Thyroid gland (tissue), 4 donors: ENCODE results near the gene HNRNPL.

Source experiments
- CTCF ChIP-seq, 6 experiments: fragments of 200-600 bp in 3 of 6; fragments of 450-650 bp in 3 of 6; sonication (generic) in 3 of 6; IDR thresholded peaks; one replicate each; pipeline ENCODE4 v1.5.1; 2016 to 2019; ENCODE audit warnings: antibody characterized with exemption in 6 of 6, mild to moderate bottlenecking in 2 of 6, inconsistent platforms in 1 of 6, moderate library complexity in 1 of 6
- POLR2A ChIP-seq, 2 donors: fragments of 450-650 bp; IDR thresholded peaks; one replicate each; pipeline ENCODE4 v1.6.1; 2017; ENCODE audit warnings: antibody characterized with exemption in 2 of 2, mild to moderate bottlenecking in 2 of 2, moderate library complexity in 1 of 2

GRCh38 chr19:38875656-38876395 is 26.0 kb upstream of the HNRNPL start:
- TF ChIP-seq CTCF (IDR thresholded peaks at IDR 0.05) (no peak), POLR2A (IDR thresholded peaks at IDR 0.05) (no peak)
